KOPT-K1 (cell line): ENCODE results near the gene TDRD7.

Source experiments
- H3K27ac ChIP-seq: fragments of 200-600 bp; sonication (generic); 2 replicates; pipeline ENCODE4 v1.5.1; 2016; ENCODE audit warnings: antibody characterized with exemption, mild to moderate bottlenecking, low read depth, low read length; ENCODE audit not compliant: poor library complexity, severe bottlenecking
- H3K36me3 ChIP-seq: fragments of 200-600 bp; sonication (generic); 2 replicates; pipeline ENCODE4 v1.5.1; 2017; ENCODE audit warnings: antibody characterized with exemption, mild to moderate bottlenecking, low read length, moderate library complexity; ENCODE audit not compliant: insufficient read depth
- H3K9me3 ChIP-seq: fragments of 200-600 bp; sonication (generic); 2 replicates; pipeline ENCODE4 v1.5.1; 2017; ENCODE audit warnings: antibody characterized with exemption, low read length, mild to moderate bottlenecking; ENCODE audit not compliant: insufficient read depth, poor library complexity, severe bottlenecking

Gene TDRD7

DNA sequence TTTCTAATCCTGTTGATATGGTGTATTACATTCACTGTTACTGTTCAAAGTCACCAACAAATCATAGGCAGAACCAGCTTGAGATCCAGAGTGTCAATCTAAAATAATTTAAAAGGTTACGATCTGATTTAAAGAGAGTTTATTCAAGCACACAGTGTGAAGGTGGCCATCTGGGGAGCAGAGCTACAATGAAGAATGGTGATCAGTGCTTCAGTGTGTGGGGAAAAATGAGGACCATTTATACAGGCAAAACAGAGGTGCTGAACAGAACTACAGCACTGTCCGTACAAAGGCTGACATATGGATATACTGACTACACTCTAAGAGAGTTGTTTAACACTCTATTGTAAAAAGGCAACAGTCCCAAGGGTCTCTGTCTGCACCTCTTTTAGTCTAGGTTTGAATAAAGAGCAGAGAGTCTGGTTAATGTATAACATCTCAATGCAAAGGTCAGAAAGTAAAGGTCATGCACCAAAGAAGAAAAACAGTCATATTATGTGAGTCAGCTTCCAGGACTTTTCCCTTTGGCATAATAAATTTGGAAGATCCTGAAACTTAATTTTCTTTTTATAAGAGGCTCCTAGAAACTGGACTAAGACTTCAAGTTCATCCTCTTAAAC lies 29.7 kb upstream of the TDRD7 start:
- Histone ChIP-seq H3K36me3 (no peaks in the 10 kb centered on the region), H3K9me3 (no peaks in the 10 kb centered on the region), H3K27ac (no peak overlapping the region)

DNA sequence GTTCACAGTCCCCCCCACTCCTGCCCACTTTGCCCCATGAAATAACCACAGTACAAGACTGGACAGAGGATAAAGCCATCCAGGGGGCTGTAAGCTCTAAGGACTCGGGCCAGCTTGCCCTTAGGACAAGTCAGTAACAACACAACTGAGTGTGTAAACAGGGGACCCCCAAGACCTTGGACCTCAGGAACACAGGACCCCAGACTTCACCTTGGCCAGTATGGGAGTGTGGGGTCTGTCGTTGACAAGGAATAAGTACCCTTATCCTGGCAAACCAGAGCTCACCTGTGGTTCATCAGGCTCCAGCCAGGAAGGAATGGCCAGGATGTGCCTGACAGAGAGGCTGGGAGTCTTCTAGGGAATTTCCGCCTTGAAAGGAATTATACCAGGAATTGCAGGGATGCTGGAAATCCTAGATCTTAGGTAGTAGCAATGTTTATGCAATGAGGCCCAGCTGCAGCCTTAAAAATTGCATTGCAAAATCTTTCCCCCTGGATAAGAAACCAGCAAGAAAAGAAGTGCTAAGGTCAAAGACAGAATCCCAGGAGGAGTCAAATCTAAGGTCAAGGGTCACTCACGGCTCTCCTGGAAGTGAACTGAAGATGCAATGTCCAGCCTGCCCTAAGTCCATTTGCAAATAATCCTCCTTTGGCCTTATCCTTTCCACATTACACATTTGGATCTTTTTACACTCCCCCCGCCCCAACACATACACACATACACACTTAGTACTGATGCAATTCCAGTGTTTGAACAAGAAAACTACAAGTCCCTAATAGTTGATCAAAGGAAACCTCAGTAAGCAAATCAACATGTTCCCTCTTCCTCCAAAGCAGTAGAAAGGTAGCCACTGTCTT lies 27.3 kb upstream of the TDRD7 start:
- no peak overlapping the region for H3K27ac ChIP-seq
- H3K9me3 ChIP-seq: no peaks in the 10 kb centered on the region
- no peaks in the 10 kb centered on the region for H3K36me3 ChIP-seq

DNA sequence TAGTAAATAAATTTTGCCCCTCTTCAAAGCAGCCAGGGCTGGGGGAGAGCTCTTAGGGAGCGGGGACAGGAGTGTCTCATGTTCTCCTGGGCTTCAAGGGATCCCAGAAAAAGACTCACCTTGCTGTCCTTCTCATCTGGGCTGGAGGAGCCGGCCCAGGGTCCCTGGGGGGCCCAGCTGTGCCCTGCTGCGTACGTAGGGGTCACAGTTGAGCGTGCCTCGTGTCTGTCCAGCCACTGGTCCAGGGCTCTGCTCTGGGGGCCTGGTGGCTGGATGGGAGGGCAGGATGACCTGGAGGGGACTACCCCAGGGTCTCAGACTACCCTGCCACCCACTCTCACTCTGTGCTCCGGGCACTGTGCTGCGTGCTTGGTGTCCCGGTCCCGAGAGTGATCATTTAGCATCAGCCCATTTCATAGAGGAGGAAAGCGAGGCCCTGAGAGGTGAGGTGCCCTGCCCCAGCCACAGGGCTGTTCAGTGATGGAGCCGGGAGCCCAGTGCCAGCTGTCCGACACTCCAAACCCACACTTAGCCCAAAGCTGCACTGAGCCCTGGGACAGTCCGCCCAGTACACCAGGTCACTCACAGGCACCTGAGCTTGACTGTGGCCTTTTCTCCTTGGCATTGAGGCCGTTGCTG lies 26.2 kb upstream of the TDRD7 start:
- Histone ChIP-seq H3K9me3 (no peaks in the 10 kb centered on the region), H3K36me3 (no peaks in the 10 kb centered on the region), H3K27ac (no peak overlapping the region)

DNA sequence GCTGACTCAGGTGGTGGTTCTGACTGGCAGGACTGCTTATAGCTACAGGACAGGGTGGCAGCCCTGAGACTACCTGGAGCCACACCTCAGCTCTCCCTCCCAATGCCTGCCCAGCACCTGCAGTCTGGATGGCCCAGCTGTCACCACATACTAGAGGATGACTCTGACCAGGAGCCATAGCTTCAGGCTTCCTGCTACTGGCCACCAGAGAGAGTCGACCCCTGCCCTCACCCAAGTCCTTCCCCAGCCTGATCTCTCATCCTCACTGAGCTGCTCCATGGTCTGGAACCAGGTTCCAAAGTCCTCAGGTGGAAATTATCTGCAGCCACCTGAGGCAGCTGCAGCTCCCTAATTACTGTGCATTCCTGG lies 25.6 kb upstream of the TDRD7 start:
- Histone ChIP-seq H3K27ac (no peak overlapping the region), H3K36me3 (no peaks in the 10 kb centered on the region)

DNA sequence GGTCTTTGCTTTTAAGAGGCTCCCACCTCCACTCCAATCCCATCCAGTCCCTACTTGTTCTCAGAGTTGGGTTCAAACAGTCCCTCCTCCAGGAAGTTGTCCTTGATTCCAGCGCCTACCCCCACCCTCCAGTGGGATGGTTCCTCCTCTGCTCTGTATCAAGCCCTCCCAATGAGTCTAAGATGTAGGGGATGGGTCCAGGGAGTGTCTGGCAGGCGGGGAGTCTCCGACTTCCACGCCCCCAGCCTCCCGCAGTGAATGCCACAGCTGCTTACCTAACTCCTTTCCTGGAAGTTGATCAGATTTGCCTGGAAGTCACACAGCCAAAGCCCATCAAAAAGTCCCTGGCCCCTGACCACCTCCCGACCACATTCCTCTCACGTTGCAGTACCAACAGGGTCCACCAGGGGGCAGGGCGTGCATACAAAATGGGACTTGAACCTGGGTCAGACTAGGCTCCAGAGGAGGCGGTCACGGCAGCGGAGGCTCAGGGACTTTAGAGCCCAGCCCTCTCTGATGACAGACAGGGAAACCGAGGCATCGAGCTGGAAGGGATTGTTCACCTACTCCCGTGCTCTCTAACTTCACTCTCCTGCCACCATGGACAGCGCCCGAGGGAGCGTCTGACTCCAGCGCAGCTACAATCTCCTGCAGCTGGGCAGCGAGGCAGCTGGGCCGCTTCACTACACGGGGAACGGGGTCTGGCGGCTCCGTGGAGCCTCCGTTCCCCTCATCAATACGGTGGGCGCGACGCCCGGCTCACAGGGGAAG lies 25.0 kb upstream of the TDRD7 start:
- H3K9me3 ChIP-seq: no peaks in the 10 kb centered on the region
- H3K36me3 ChIP-seq: no peaks in the 10 kb centered on the region

More for the DNA sequence above, 25.6 kb upstream of the TDRD7 start:
- no peaks in the 10 kb centered on the region for H3K9me3 ChIP-seq

DNA sequence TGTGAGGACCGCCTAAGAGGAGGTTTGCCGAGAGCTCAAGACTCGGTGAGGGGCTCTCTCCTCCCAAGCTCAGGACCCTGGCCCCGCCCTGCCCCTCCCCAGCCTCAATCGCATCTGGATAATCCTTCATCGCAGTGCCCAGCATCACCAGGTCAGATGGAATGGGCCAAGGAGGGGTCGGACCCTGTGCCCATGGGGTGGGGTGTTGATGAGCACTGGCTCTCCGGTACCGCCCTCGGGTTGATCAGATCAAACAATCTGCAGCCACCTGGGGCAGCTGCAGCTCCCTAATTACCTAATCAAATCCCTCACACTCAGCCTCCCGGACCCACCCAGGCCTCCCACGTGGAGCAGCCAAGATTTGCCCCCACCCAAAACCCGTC lies 24.4 kb upstream of the TDRD7 start:
- H3K27ac ChIP-seq: no peak overlapping the region
- H3K9me3 ChIP-seq: no peaks in the 10 kb centered on the region
- H3K36me3 ChIP-seq: no peaks in the 10 kb centered on the region

More for the DNA sequence above, 25.0 kb upstream of the TDRD7 start:
- no peak overlapping the region for H3K27ac ChIP-seq

DNA sequence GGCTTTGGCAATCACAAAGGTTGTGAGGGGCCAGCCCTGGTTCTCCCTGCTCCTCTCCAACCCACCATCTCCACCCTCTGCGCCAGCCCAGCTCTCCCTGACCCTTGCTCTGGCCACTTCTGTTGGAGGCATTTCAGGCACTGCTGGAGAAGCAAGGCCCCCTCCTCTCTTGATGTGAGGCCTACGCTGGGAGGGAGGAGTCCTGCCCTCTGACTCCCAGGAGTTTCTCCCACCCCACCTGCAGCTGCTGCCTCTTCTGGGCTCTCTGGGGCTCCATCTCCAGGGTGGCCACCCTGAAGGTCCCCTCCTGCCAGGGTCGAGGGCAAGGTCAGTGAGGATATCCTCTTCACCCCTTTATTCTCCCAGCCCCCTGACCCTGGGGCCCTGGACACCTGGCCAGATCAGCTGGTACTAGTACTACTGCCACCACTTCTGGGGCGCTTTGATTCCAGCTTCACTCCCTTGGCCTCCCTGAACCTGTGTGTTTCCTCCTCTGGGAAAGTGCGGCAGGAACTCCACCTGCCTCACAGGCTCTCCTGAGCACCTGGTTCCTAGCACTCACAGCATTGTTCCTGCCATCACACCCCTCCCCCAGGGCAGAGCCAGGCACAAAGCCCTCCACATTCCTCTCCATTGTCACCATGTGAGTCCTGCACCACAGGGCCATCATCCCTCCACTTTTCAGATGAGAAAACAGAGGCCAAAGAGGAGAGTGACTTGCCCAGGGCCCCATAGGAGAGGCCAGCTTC lies 23.8 kb upstream of the TDRD7 start:
- H3K36me3 ChIP-seq: no peaks in the 10 kb centered on the region
- no peak overlapping the region for H3K27ac ChIP-seq
- H3K9me3 ChIP-seq: no peaks in the 10 kb centered on the region

DNA sequence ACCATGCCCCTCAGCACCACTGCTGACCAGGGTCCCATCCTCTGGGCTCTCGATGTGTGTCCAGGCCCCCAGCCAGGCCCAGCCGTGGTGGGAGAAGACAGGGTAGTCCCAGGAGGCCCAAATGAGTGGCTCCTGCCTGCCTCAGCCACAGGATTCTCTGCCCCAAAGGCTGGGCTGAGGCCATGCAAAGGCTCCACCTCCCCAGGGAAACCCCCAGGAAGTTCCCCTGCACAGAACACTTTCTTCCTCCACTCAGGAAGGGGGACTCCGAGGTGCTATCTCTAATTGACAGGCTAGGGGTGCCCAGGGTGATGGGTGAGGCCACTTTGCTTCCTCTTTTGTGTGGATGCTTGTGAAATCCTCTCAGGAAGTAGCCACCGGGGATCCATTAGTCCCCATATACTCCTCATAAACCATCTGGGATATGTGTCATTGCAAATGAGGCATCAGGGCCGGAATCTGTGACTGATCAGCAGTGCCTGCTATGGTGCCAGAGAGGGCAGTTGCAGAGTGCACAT lies 23.1 kb upstream of the TDRD7 start:
- no peaks in the 10 kb centered on the region for H3K36me3 ChIP-seq
- H3K9me3 ChIP-seq: no peaks in the 10 kb centered on the region
- H3K27ac ChIP-seq: no peak overlapping the region

DNA sequence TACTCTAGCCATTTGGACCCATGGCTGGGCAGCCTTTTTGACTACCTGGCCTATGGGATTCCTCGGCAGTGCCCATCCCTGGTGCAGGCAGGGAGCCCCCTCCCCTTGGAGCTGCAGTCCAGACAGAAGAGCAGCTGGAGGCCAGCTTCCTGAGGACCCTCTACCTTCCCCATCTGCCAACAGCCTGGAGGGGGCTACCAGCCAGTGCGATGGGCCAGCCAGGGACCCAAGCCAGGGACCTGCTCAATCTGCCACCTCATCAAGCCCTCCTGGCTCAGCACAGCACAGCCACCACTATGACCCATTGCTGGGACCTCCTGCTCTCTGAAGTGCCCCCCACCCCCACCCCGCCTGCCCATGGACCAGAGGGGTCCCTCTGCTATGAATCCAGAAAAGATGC lies 22.6 kb upstream of the TDRD7 start:
- Histone ChIP-seq H3K9me3 (no peaks in the 10 kb centered on the region), H3K27ac (no peak overlapping the region), H3K36me3 (no peaks in the 10 kb centered on the region)

DNA sequence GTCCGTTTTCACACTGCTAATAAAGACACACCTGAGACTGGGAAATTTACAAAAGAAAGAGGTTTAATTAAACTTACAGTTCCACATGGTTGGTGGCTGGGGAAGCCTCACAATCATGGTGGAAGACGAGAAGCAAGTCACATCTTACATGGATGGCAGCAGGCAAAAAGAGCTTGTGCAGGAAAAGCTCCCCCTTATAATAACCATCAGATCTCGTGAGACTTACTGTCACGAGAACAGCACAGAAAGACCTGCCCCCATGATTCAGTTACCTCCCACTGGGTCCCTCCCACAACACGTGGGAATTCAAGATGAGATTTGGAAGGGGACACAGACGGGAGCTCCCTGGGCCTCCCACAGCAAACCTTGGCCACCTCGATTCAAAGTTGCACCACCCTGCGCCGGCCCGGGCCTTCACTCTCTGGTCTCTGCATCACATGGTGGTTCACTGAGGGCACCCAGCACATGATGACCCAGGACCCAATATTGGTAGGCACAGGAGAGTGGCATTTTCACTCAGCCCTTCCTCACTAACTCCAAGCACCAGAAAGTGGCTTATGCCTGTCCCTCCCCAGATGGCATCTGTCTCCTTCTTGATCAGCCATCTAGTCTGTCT lies 21.0 kb upstream of the TDRD7 start:
- H3K36me3 ChIP-seq: no peaks in the 10 kb centered on the region
- no peaks in the 10 kb centered on the region for H3K9me3 ChIP-seq
- H3K27ac ChIP-seq: no peak overlapping the region

DNA sequence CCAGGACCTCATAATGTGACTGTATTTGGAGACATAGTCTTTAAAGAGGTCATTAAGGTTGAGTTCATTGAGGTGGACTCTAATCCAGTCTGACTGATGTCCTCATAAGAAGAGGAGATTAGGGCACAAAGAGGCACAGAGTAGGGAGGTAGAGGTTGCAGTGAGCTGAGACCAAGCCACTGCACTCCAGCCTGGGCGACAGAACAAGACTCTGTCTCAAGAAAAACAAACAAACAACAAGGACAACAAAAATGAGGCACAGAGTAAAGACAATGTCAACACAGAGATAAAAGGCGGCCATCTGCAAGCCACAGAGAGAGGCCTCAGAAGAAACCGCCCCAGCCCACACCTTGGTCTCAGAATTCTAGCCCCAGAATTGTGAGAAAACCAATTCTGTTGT lies 17.0 kb upstream of the TDRD7 start:
- H3K9me3 ChIP-seq: no peaks in the 10 kb centered on the region
- no peaks in the 10 kb centered on the region for H3K36me3 ChIP-seq
- no peak overlapping the region for H3K27ac ChIP-seq

DNA sequence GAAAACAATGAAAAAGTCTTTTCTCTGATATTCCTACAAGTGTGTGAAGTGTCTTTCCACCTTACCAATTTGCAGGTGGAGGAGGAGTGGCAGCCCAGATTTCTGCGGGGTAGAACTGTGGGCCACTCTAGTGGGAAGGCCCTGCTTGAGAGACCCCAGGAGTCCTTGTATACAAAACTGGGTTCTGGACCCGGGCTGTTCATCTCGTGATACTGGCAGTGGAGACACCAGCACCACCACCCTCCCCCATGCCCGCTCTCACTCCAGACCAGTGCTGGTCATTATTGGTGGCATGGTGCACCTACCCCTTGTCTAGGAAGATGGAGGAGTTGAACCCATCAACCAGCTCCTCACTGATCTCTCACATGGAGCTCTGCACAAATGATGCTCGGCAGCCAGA lies 16.2 kb upstream of the TDRD7 start:
- H3K36me3 ChIP-seq: no peaks in the 10 kb centered on the region
- H3K9me3 ChIP-seq: no peaks in the 10 kb centered on the region
- no peak overlapping the region for H3K27ac ChIP-seq

DNA sequence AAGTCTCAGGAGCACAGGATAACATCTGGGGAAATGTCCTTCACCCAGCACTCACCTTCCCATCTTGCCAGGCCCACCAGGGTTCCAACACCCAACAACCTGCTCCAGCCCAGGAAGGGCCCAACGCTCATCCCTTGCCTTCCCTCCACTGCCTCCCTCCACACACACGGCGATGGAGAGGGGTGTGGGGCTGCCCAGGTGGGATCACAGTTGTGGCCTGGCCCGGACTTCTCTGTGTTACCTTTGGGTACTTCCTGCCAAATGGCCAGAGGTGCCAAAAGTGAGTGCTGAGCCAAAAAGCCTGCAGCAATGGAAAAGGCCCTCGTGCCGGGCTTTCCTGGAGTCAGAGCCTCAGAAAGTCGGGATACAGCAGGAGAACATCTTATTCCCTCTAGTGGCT lies 15.6 kb upstream of the TDRD7 start:
- H3K9me3 ChIP-seq: no peaks in the 10 kb centered on the region
- no peaks in the 10 kb centered on the region for H3K36me3 ChIP-seq
- no peak overlapping the region for H3K27ac ChIP-seq

DNA sequence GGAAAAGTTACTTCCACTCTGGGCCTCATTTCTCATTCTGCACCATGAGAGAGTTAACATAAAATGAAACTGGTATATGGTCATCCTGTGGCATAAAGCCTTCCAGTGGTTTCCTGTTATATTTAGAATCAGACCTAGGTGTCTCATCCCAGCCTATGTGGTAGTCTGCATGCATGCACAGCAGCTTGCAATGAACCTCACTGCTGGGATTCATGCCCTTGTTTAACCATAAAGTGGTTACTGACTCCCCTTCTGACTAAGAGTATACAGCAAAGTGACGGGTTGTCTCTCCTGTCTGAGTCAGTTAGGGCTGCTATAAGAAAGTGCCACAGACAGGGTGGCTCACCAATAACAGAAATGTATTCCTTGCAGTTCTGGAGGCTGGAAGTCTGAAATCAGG lies 14.7 kb upstream of the TDRD7 start:
- Histone ChIP-seq H3K36me3 (no peaks in the 10 kb centered on the region), H3K27ac (no peak overlapping the region), H3K9me3 (no peaks in the 10 kb centered on the region)
